ENCODE measurements around the gene PIGB. TPM values are rescaled to one million over a fixed set of nuclear protein-coding genes. Genes with fewer than 3 reads are reported as not detected.

PIGB gene
- total and polyA plus RNA-seq, 2 of the 8 experiments (the other 6 are each of a cell fraction or from before 2014, with no cell fraction given), result 4.3 to 11.7 TPM

DNA sequence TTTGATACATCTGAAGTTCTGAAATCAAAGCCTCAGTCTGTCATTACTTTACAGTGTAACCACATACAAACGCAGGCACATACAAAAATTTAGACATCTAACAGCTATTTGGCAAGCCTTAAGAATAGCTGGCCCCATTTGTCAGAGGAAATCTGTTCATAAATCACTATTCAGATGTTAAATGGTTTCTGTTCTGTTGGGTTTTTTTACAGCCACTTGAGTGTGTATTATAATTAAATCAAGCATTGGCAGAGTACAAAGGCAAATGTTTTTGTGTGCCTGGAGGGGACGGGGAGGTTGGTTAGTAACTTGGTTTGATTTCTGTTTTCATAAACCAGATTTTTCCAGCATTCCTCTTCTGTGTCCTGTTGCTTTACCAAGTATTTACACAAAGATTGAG, 24.1 kb downstream of the PIGB start:
- Histone ChIP-seq H3K4ac (replicated peaks; ENCODE audit: insufficient read length, low read depth, low read length) (no peak overlapping the region), H3K79me2 (ENCODE audit: control insufficient read depth in 1 of 2, insufficient read depth in 2 of 2, low read length in 2 of 2) (no peaks in the 10 kb centered on the region), H3K9me3 (ENCODE audit: insufficient read depth in 2 of 2, low read depth in 1 of 2, low read length in 1 of 2) (no peaks in the 10 kb centered on the region), H3K27me3 (replicated peaks in 1 of 4; ENCODE audit: control insufficient read depth in 3 of 4, extremely low read depth in 1 of 4, insufficient read depth in 3 of 4, low read length in 3 of 4) (no peaks in the 10 kb centered on the region), H4K8ac (ENCODE audit: extremely low read depth, insufficient read depth, low read length) (no peak overlapping the region), H3K4me2 (ENCODE audit: insufficient read depth in 1 of 2, low read depth in 2 of 2, low read length in 2 of 2) (no peak overlapping the region), H3K18ac (ENCODE audit: extremely low read depth, low read length) (no peak overlapping the region), H3K79me1 (ENCODE audit: low read depth, low read length) (no peaks in the 10 kb centered on the region), H4K5ac (ENCODE audit: insufficient read length, low read depth, low read length) (no peak overlapping the region), H3K36me3 (ENCODE audit: control insufficient read depth in 2 of 4, insufficient read depth in 4 of 4, low read length in 3 of 4) (no peaks in the 10 kb centered on the region), H2BK12ac (ENCODE audit: low read depth, low read length) (no peak overlapping the region), H3K27ac (ENCODE audit: low read depth, low read length) (no peak overlapping the region), H3K9ac (replicated peaks in 1 of 4; ENCODE audit: extremely low read depth in 1 of 4, low read depth in 3 of 4, low read length in 3 of 4) (no peak overlapping the region), H3K23me2 (ENCODE audit: low read depth, low read length) (no peaks in the 10 kb centered on the region), H3K4me1 (replicated peaks in 1 of 4; ENCODE audit: control insufficient read depth in 3 of 4, insufficient read depth in 4 of 4, low read length in 3 of 4) (peaks cover 2 to 6% (median 4%) of the 10 kb centered on the region in 4 experiments; a peak in 5 of 7 replicates), H3K23ac (ENCODE audit: insufficient read length) (no peak overlapping the region), H4K20me1 (replicated peaks in 1 of 2; ENCODE audit: control insufficient read depth in 1 of 2, insufficient read depth in 2 of 2, low read length in 2 of 2) (no peaks in the 10 kb centered on the region), H2AFZ (ENCODE audit: low read length) (no peak overlapping the region), H3K14ac (ENCODE audit: insufficient read length) (no peak overlapping the region), H4K91ac (replicated peaks; ENCODE audit: insufficient read length, low read length) (no peak overlapping the region), H3K4me3 (ENCODE audit: extremely low read depth in 1 of 4, insufficient read depth in 2 of 4, low read depth in 3 of 4, low read length in 4 of 4) (no peak overlapping the region), H2BK120ac (replicated peaks; ENCODE audit: low read depth, low read length) (no peak overlapping the region), H2BK20ac (ENCODE audit: low read length) (no peak overlapping the region), H2BK15ac (ENCODE audit: low read length) (no peak overlapping the region), H3K56ac (replicated peaks; ENCODE audit: insufficient read length, low read depth, low read length) (no peak overlapping the region), H2BK5ac (ENCODE audit: low read depth, low read length) (no peak overlapping the region), H2AK5ac (ENCODE audit: low read depth, low read length) (no peak overlapping the region)
- ChIA-PET POLR2A (ENCODE audit: partially characterized antibody) (interaction anchor here (0.7 kb wide), 1 partner anchor 24 kb away, joined by 3 read pairs; the partner anchor contains the start of genes PIGB and PIGBOS1), CTCF (ENCODE audit: partially characterized antibody) (interaction anchor here (0.9 kb wide), 1 partner anchor 92 kb away, joined by 3 read pairs; no protein-coding TSS in a partner anchor)
- 89% methylated on average over 2 of the region's 2 CpGs; no CpG with 5 or more reads in 1 of the 2 experiments for whole genome bisulfite sequencing, 2 experiments (ENCODE audit: extremely low coverage in 1 of 2, insufficient coverage in 1 of 2, insufficient read length in 1 of 2, insufficient replicate concordance in 2 of 2, low coverage in 1 of 2, low lambda C conversion rate in 2 of 2, missing lambda C conversion rate in 1 of 2)
- no peak for DNase-seq (ENCODE audit: low read depth in 1 of 2, low spot score in 2 of 2)
- no peak for FAIRE-seq
- TF ChIP-seq GABPA (IDR thresholded peaks at IDR 0.05; ENCODE audit: borderline replicate concordance, insufficient read depth, low read length) (no peak), CTBP2 (IDR thresholded peaks at IDR 0.05; ENCODE audit: borderline replicate concordance, insufficient read depth, insufficient read length, low read length) (no peak), EZH2 (IDR thresholded peaks at IDR 0.05; ENCODE audit: low read depth, low read length, severe bottlenecking) (no peak), CEBPB (IDR thresholded peaks at IDR 0.05; ENCODE audit: low read depth, low read length) (no peak), SIN3A (conservative IDR thresholded peaks at IDR 0.05 in 1 of 2, IDR thresholded peaks at IDR 0.05 in 1 of 2; ENCODE audit: low read depth in 1 of 2, low read length in 2 of 2) (no peak), TAF1 (IDR thresholded peaks at IDR 0.05; ENCODE audit: low read depth, low read length) (no peak), EP300 (IDR thresholded peaks at IDR 0.05; ENCODE audit: borderline replicate concordance in 1 of 2, low read depth in 2 of 2, low read length in 2 of 2) (no peak), KDM4A (IDR thresholded peaks at IDR 0.05; ENCODE audit: low read depth, low read length, severe bottlenecking) (no peak), SIRT6 (IDR thresholded peaks at IDR 0.05; ENCODE audit: low read length) (no peak), CHD1 (IDR thresholded peaks at IDR 0.05; ENCODE audit: low read depth, low read length) (no peak)
- TF ChIP-seq, protein P1, sequence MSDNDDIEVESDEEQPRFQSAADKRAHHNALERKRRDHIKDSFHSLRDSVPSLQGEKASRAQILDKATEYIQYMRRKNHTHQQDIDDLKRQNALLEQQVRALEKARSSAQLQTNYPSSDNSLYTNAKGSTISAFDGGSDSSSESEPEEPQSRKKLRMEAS (IDR thresholded peaks at IDR 0.05), result no peak
- TF ChIP-seq, protein P2, sequence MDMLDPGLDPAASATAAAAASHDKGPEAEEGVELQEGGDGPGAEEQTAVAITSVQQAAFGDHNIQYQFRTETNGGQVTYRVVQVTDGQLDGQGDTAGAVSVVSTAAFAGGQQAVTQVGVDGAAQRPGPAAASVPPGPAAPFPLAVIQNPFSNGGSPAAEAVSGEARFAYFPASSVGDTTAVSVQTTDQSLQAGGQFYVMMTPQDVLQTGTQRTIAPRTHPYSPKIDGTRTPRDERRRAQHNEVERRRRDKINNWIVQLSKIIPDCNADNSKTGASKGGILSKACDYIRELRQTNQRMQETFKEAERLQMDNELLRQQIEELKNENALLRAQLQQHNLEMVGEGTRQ (IDR thresholded peaks at IDR 0.05; ENCODE audit: low read length), result no peak

Data from H1 (cell line).